ENCODE measurements around the gene NOTCH1.
A peak's percentile ranks its signal among the peaks of the same experiment; 100 is the strongest.

NOTCH1 gene

DNA sequence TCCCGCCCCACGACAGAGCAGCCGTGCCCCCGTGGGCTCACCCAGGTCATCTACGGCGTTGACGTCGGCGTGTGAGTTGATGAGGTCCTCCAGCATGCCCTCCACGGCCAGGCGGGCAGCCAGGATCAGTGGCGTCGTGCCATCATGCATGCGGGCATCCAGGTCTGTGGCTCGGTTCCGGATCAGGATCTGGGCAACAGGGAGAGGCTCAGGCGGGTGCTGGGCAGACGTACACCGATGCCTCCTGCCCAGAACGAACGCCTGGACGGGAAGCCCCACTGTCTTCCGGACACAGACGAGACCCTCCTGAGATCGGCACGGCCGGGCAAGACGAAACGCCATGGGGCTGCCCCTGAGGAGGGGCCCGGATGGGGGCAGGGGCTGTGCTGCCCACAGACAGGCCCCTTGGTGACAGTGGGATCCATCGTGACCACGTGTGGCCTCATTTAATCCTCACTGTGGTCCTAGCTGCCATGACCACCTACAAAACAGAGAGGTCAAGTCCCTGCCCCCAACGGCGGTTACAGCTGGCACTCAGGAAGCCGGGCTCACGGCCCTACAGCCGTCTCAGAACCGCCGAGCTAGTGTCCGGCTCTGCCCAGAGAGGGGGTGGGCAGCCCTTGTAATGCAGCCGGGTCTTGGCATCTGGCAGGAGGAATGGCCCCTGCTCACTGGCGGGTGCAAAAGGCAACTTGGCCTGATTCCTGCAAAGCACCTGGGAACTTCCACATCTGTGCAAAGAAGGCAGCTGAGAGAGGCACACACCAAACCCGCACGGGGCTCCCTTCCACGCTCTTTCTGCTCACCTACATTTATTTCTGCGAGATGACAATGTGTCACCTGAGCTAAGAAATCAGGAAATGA lies 46.5 kb downstream of the NOTCH1 start:
- FAIRE-seq: no peak

DNA sequence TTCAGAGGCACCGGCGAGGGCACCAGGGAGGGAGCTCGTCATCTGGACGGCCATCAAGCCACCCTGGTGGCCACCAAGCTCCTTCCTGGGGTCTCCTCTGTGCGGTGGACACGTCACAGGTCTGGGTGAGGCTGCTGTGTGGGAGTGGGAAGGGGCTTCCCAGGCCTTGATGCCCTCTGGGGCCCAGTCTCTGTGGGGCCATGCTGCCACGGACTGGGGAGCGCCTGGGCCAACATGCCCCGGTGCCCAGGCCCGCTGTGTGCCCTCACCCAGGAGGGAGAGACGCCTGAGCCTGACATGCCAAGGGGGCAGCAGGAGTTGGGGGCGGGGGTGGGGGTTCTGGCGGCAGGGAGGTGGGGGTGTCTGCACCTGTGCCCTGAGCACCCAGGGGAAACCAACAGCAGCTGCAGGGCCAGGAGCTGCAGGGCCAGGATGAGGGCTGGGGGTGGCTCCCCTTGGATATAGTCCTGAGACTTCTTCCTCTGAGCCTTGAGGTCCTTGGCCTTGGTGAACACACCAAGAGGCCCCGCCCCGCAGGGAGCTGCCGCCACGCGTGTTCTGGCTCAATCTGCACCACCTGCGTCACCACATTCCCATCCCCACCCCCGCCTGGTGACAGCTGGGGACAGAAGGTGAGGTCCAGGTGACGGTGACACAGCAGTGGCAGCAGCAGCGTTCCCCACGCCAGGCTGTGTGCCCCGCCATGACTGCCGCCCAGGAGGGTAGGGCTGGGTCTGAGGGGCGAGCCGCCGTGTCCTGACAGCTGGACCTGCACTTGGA lies 47.7 kb downstream of the NOTCH1 start:
- FAIRE-seq: no peak

GRCh38 chr9:136496801-136497620 lies 48.8 kb downstream of the NOTCH1 start:
- no peak for FAIRE-seq

- FAIRE-seq: no peak
Measured at GRCh38 chr9:136496181-136496580, 49.7 kb downstream of the NOTCH1 start.

- FAIRE-seq: no peak
Measured at GRCh38 chr9:136495238-136495800, 50.5 kb downstream of the NOTCH1 start.

DNA sequence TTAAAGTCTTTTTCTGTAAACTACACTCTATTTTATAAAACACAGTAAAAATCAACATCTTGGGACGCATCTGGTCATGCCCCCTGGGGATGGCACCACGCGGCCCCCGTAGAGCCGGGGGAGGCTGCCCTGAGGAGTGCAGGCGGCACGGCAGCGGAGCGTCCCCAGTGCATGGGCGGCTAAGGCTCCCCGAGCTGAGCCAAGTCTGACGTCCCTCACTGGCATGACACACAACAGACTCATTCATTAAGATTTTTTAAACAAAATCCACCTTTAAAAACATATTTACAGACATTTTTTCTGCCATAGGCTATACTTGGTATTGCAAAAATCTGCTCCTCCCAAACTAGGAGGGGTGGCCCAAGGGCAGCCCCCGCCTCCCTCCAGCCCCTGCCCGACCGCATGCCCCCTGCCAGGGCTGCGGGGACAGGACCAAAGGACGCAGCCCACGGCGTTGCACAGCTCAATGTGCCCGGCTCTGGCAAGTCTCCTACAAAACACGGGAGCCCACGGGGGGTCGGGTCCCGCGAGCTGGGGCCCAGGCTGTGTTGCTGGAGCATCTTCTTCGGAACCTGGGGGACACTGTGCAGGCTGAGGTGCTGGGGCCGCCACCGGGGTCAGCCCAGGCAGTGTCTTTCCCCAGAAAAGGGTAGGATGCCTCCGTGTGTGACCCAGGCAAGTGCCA lies 51.2 kb downstream of the NOTCH1 start:
- FAIRE-seq: no peak

DNA sequence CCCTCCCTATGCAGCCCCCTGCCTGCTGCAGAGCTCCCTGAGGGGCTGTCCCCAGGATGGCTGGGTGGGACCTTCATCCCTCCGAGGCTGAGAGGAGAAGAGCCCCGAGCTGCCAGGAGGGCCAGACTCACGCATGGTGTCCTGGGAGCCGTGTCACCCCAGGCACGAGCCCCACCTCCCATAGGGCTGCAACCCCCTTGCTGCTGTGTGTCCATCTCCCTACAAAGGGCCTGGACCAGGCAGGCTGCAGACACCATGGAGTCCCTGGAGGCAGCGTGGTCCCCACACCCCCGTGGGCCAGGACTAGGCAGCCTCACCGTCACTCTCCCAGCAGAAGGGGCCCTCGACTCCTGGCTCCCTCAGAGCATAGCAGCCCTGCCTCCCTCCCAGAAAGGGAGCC lies 51.8 kb downstream of the NOTCH1 start:
- no peak for FAIRE-seq

- no peak for FAIRE-seq
Measured at GRCh38 chr9:136493567-136493971, 52.3 kb downstream of the NOTCH1 start.

DNA sequence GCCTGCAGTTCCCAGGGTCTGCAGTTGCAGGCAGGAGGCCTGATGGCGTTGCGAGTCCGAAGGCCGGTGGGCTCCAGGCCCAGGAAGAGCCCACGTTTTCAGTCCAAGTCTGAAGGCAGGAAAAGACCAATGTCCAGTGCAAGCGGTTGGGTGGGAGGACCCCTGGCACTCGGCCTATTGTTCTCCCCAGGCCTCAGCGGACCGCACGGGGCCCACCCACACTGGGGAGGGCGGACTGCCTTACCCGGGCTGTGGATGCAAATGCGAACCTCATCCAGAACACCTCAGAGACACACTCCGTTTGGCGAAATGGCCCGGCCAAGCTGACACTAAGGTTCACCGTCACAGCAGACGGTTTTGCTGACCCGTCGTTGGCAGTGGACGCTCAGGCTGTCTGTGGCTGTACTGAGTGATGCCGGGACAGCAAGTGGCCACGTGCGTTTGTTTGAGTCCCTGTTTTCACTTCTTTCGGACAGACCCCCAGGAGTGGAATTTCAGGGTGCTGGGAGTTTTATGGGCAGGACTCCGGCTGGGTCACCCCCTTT lies 52.8 kb downstream of the NOTCH1 start:
- no peak for FAIRE-seq

GRCh38 chr9:136489731-136490130 lies 56.1 kb downstream of the NOTCH1 start:
- no peak for FAIRE-seq

DNA sequence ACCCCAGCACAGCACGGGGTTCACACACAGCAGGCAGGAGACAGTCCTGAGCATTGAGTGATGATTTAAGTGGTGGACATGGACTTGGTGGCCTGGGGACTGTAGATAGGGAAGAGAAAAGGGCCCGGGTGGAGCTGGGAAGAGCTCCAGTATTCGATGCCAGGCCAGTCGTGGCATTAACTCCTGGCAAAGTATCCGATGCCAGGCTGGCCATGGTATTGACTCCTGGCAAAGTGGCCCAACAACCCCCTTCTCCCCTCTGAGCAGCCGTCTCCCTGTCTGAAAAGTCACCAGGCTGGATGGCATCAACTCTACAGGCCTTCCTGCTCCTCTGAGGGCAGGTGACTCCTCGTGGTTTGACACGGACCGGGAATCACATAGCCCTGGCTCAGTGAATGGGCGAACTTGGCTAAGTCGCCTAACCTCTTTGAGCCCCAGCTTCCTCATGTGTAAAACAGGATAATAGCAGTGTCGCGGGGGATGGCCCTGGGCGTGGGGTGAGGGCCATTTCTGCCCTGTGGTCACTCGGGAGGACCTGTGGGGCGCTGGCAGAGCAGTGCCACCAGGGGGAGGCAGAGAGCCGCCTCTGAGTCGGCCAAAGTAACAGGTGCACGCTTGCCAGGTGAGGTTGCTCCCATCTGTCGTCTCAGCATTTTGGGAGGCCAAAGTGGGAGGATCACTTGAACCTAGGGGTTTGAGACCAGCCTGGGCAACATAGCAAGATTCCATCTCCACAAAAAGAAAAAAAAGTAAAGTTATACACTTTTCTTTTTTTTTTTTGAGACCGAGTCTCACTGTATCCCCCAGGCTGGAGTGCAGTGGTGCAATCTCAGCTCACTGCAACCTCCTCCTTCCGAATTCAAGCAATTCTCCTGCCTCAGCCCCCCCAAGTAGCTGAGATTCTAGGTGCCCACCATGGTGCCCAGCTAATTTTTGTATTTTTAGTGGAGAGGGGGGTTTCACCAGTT lies 57.3 kb downstream of the NOTCH1 start:
- no peak for FAIRE-seq

DNA sequence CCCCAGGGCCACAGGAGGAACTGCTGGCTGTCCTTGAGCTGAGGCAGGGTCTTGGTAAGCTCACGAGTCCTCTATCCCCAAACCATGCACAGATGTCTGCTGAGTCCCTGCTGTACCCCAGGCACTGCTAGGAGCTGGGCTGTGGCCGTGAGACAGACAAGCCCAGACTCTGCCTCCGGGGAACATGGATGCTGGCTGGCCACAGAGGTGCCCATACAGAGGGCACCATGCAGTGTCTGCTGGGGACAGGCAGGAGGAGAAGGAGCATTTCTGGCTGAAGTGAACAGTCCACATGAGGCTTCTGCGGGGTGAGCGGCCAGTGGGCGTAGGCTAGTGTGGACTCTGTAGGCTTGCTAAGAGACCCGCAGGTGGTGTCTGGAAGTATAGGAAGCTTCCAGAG lies 58.2 kb downstream of the NOTCH1 start:
- no peak for FAIRE-seq

- no peak for FAIRE-seq
Measured at GRCh38 chr9:136486823-136487620, 58.8 kb downstream of the NOTCH1 start.

- FAIRE-seq: no peak
Measured at GRCh38 chr9:136486131-136486530, 59.7 kb downstream of the NOTCH1 start.

GRCh38 chr9:136485049-136486045 lies 60.5 kb downstream of the NOTCH1 start:
- FAIRE-seq: peak; percentile 65

- FAIRE-seq: no peak
Measured at GRCh38 chr9:136484153-136485048, 61.4 kb downstream of the NOTCH1 start.

DNA sequence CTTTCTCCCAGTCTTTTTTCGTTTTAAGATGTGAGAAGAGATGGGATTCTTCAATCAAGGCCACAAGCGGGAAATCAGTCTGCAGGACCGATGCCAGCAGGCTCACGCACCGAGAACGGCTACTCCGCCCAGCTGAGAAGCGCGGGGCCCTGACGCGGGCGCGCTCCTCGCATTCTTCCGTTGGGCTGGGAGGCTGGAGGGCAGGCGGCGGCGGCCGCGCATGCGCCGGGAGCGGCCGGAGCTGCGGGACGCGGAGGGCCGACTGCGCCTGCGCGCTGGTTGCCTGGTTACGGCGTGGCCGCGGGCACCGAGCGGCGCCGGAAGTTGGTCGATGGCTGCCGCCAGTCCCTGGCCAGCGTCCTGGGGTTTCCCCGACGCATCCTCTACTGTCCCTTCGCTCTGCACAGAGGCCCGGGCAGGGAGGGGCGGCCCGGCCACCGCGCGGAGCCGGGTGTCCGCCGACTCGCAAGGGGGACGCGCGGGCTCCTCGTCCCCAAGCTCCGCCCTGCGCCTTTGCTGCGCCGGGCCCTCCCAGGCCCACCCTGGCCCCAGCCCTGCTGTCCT lies 62.2 kb downstream of the NOTCH1 start:
- FAIRE-seq: no peak
